Measurements from ENCODE around the gene ASPN. TPM values are rescaled to one million over a fixed set of nuclear protein-coding genes. Genes with fewer than 3 reads are reported as not detected.

The ASPN gene
- total and polyA plus RNA-seq, 10 of the 15 experiments (the other 5 are each of a cell fraction or from before 2014, with no cell fraction given) = 0.03 to 0.47 (median 0.42) TPM; not detected in 7

GRCh38 chr9:92480986-92481633 lies 1.2 kb downstream of the ASPN start:
- ATAC-seq (peak; percentile 72), DNase-seq (ENCODE audit: low read depth, low spot score) (no peak), FAIRE-seq (no peak)
- Histone ChIP-seq H3K4me2 (ENCODE audit: control insufficient read depth, insufficient read depth) (0 out of 2 replicates have a peak overlapping the region, but pooled peaks have one; percentile 11), H3K9me3 (replicated peaks; ENCODE audit: control insufficient read depth, insufficient read depth, low read length) (no peaks in the 10 kb centered on the region), H3K4me1 (ENCODE audit: control insufficient read depth, insufficient read depth, low read length) (peaks cover 9% of the 10 kb centered on the region), H3K9ac (ENCODE audit: control insufficient read depth, insufficient read depth, low read length) (no peak overlapping the region), H3K4me3 (no peak overlapping the region), H3K27ac (ENCODE audit: control insufficient read depth, insufficient read depth) (peak overlapping the region; percentile 14; the same call in 1 of the 2 replicates), H3K27me3 (replicated peaks in 1 of 2; ENCODE audit: control insufficient read depth in 2 of 2, insufficient read depth in 2 of 2, low read length in 1 of 2) (no peaks in the 10 kb centered on the region), H2AFZ (ENCODE audit: control insufficient read depth, low read depth, low read length) (peak overlapping the region; percentile 2), H3K79me2 (ENCODE audit: control insufficient read depth, insufficient read depth, low read length) (no peaks in the 10 kb centered on the region), H4K20me1 (ENCODE audit: control insufficient read depth, insufficient read depth) (no peaks in the 10 kb centered on the region), H3K36me3 (ENCODE audit: control insufficient read depth in 2 of 2, insufficient read depth in 2 of 2, low read length in 1 of 2) (no peaks in the 10 kb centered on the region)
- SMC1A ChIA-PET (ENCODE audit: uncharacterized antibody, unreplicated experiment) = interaction anchor here (0.8 to 1.2 kb wide), 5 partner anchors 9 to 54 kb away, joined by 3 to 4 read pairs (median 3); partner anchors contain the start of gene ECM2
- no TSS peak for BruUV-seq (replicated peaks)
- RAD21 ChIA-PET (ENCODE audit: unreplicated experiment) = no interaction called here
- CTCF ChIA-PET = interaction anchor here (0.9 to 2.5 kb wide), 5 partner anchors 10 to 40 kb away, joined by 3 to 6 read pairs (median 4); no protein-coding TSS in a partner anchor
- TF ChIP-seq NFIC (IDR thresholded peaks at IDR 0.05; ENCODE audit: low read depth, low read length) (0 out of 2 replicates have a peak, but pooled peaks have one; percentile 37), IKZF2 (IDR thresholded peaks at IDR 0.05) (peak; percentile 16 to 41; a peak in 1 of 4 replicates), YBX1 (IDR thresholded peaks at IDR 0.05) (no peak), ZNF384 (IDR thresholded peaks at IDR 0.05; ENCODE audit: borderline replicate concordance, low read depth, low read length) (no peak), MYC (IDR thresholded peaks at IDR 0.05; ENCODE audit: insufficient read depth, insufficient read length, insufficient replicate concordance, low read length, severe bottlenecking) (no peak), RUNX3 (IDR thresholded peaks at IDR 0.05; ENCODE audit: low read length) (peak; percentile 44; the same call in 1 of the 2 replicates), HDGF (IDR thresholded peaks at IDR 0.05) (no peak), JUNB (IDR thresholded peaks at IDR 0.05) (peak; percentile 75), MTA3 (IDR thresholded peaks at IDR 0.05; ENCODE audit: borderline replicate concordance, low read length) (no peak), REST (IDR thresholded peaks at IDR 0.05; ENCODE audit: low read depth, low read length) (no peak), POLR2A (IDR thresholded peaks at IDR 0.05; ENCODE audit: low read depth, low read length) (no peak), RELB (IDR thresholded peaks at IDR 0.05; ENCODE audit: low read depth) (peak; percentile 35; the same call in 1 of the 2 replicates), RAD51 (IDR thresholded peaks at IDR 0.05) (peak; percentile 50; the same call in 1 of the 2 replicates), HDAC6 (IDR thresholded peaks at IDR 0.05; ENCODE audit: unreplicated experiment) (no peak)
- in situ Hi-C loops (cut with MboI) = no loop called here
- 2% methylated on average over 2 of the region's 2 CpGs for WGBS (ENCODE audit: insufficient coverage, insufficient replicate concordance, low lambda C conversion rate, missing lambda C conversion rate)
- intact Hi-C loops (cut with micrococcal nuclease; ENCODE audit: unreplicated experiment) = no loop called here
- POLR2A ChIA-PET = no interaction called here

Data from GM12878 (cell line).